Type B pancreatic cell (in vitro differentiated cells): Measurements from ENCODE around the gene MAEA. TPM values are rescaled to one million over a fixed set of nuclear protein-coding genes. Genes with fewer than 3 reads are reported as not detected.

Experiments used
- DNase-seq: peaks from one replicate; pipeline ENCODE4 v3.0.0; 2021; ENCODE audit warnings: mixed read lengths; ENCODE audit not compliant: unreplicated experiment; ENCODE audit errors: extremely low spot score
- H3K27ac Mint-ChIP-seq: 2 replicates; pipeline ENCODE4 v1.8.0; 2021; ENCODE audit warnings: mild to moderate bottlenecking, mixed read lengths
- H3K27me3 Mint-ChIP-seq: 2 replicates; pipeline ENCODE4 v1.8.0; 2021; ENCODE audit warnings: mixed read lengths
- H3K36me3 Mint-ChIP-seq: 2 replicates; pipeline ENCODE4 v1.8.0; 2021; ENCODE audit warnings: mixed read lengths
- H3K4me1 Mint-ChIP-seq: one replicate; pipeline ENCODE4 v1.8.0; 2021; ENCODE audit warnings: mixed read lengths; ENCODE audit not compliant: unreplicated experiment
- H3K4me3 Mint-ChIP-seq: 2 replicates; pipeline ENCODE4 v1.8.0; 2021; ENCODE audit warnings: mild to moderate bottlenecking, mixed read lengths
- H3K9me3 Mint-ChIP-seq: 2 replicates; pipeline ENCODE4 v1.8.0; 2021; ENCODE audit warnings: mixed read lengths
- CTCF ChIP-seq: fragments of 200-600 bp; sonication (generic); conservative IDR thresholded peaks from 2 replicates; pipeline ENCODE4 v1.5.0; 2021; ENCODE audit warnings: antibody characterized with exemption, mild to moderate bottlenecking
- total RNA-seq: library from RNA; stranded (reverse); gene quantifications from 2 replicates; pipeline ENCODE4 v1.2.1, GENCODE V29; 2021; ENCODE audit warnings: low replicate concordance

The MAEA gene
- total RNA-seq, 1 donor from 2014 or later: 81.5 TPM

GRCh38 chr4:1326751-1327525, 37.2 kb downstream of the MAEA start:
- Mint-ChIP-seq H3K9me3 (no peaks in the 10 kb centered on the region), H3K36me3 (no peaks in the 10 kb centered on the region)
- TF ChIP-seq CTCF: no peak

GRCh38 chr4:1327526-1328266, 38.0 kb downstream of the MAEA start:
- H3K9me3 Mint-ChIP-seq: no peaks in the 10 kb centered on the region
- H3K4me3 Mint-ChIP-seq: no peak overlapping the region
- H3K27me3 Mint-ChIP-seq: no peaks in the 10 kb centered on the region

More at GRCh38 chr4:1326751-1327525, 37.2 kb downstream of the MAEA start:
- H3K27ac Mint-ChIP-seq: no peak overlapping the region
- no peak overlapping the region for H3K4me3 Mint-ChIP-seq
- no peak for DNase-seq
- no peaks in the 10 kb centered on the region for H3K27me3 Mint-ChIP-seq
- H3K4me1 Mint-ChIP-seq: peaks cover 6% of the 10 kb centered on the region

DNA sequence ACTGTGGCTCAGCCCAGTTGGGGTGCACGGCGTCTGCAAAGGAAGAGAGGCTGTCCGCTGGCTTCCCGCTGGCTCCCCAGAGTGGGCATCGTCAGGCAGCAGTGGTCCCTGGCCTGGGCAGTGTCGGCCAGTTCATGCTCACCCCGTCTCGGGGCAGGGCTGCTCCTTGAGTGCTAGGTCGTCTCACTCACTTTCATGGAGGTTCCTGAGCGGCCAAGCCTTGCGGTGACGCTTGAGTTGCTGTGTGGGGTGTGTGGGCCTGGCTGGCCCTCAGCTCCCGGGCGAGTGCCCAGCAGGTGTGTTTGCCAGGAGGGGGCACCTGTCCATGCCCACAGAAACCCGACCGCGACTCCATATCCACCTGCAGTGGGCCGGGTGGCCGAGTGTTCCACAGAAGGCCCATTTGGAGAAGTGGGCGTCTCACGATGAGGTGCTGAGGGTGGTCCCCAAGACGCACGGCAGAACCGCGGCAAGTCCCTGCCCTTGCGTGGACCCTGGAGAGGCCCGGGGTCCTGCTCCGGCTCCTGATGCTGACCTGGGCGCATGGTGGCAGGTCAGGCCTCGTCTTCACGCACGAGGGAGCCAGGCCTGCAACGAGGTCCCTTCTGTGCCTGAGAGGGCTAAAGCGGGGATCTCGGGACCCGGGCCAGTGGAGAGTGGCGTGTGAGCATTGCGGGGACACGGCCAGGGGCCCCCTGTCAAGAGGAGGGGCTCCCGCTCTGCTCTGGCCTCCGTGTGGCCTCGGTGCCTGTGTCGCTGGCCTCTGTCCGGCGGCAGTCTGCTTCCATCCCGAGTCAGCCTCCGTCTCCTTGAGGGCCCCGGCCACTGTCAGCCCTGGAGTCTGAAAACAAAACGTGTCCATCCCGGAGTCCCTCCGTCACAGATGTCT, 38.8 kb downstream of the MAEA start:
- no peak overlapping the region for H3K27ac Mint-ChIP-seq
- H3K36me3 Mint-ChIP-seq: no peaks in the 10 kb centered on the region
- DNase-seq: no peak
- H3K4me3 Mint-ChIP-seq: no peak overlapping the region
- no peaks in the 10 kb centered on the region for H3K27me3 Mint-ChIP-seq
- TF ChIP-seq CTCF: no peak
- peaks cover 6% of the 10 kb centered on the region for H3K4me1 Mint-ChIP-seq
- H3K9me3 Mint-ChIP-seq: no peaks in the 10 kb centered on the region

More at GRCh38 chr4:1327526-1328266, 38.0 kb downstream of the MAEA start:
- Mint-ChIP-seq H3K27ac (no peak overlapping the region), H3K36me3 (no peaks in the 10 kb centered on the region), H3K4me1 (peaks cover 6% of the 10 kb centered on the region)
- no peak for DNase-seq
- no peak for TF ChIP-seq CTCF

- H3K27me3 Mint-ChIP-seq: no peaks in the 10 kb centered on the region
- no peak for DNase-seq
- no peaks in the 10 kb centered on the region for H3K9me3 Mint-ChIP-seq
- H3K27ac Mint-ChIP-seq: no peak overlapping the region
- TF ChIP-seq CTCF: no peak
- H3K4me3 Mint-ChIP-seq: no peak overlapping the region
- peaks cover 6% of the 10 kb centered on the region for H3K4me1 Mint-ChIP-seq
- peaks cover 4% of the 10 kb centered on the region for H3K36me3 Mint-ChIP-seq
Measured at GRCh38 chr4:1329408-1330371, 40.0 kb downstream of the MAEA start.
